NCI-H345 (cell line): ENCODE measurements around the gene TRIM3.

Source experiments
- DNase-seq: peaks from one replicate; lab custom pipeline; 2025; lab: John Stamatoyannopoulos, UW

Gene TRIM3

GRCh38 chr11:6437993-6438392, 35.7 kb downstream of the TRIM3 start:
- no peak for DNase-seq

GRCh38 chr11:6437423-6437822, 36.3 kb downstream of the TRIM3 start:
- no peak for DNase-seq

- no peak for DNase-seq
Measured at GRCh38 chr11:6433998-6434660, 39.6 kb downstream of the TRIM3 start.

- DNase-seq, result no peak
Measured at GRCh38 chr11:6431861-6432260, 41.9 kb downstream of the TRIM3 start.

- no peak for DNase-seq
Measured at GRCh38 chr11:6427516-6427915, 46.2 kb downstream of the TRIM3 start.

- DNase-seq, result no peak
Measured at GRCh38 chr11:6420677-6421076, 53.1 kb downstream of the TRIM3 start.

- DNase-seq, result peak; percentile 79
Measured at GRCh38 chr11:6419009-6419631, 54.6 kb downstream of the TRIM3 start, which contains the start of gene APBB1. TSS of gene APBB1 (minus strand) at chr11:6419094. CDS start at chr11:6411347, 7,747 bp downstream.

GRCh38 chr11:6418557-6419008, 55.2 kb downstream of the TRIM3 start:
- no peak for DNase-seq

- peak; percentile 24 for DNase-seq
Measured at GRCh38 chr11:6417907-6418556, 55.7 kb downstream of the TRIM3 start.

- DNase-seq, result no peak
Measured at GRCh38 chr11:6415797-6416196, 57.9 kb downstream of the TRIM3 start.

GRCh38 chr11:6414874-6415328, 58.8 kb downstream of the TRIM3 start:
- DNase-seq, result no peak

GRCh38 chr11:6413791-6414201, 59.9 kb downstream of the TRIM3 start:
- no peak for DNase-seq

- DNase-seq, result no peak
Measured at GRCh38 chr11:6411594-6412031, 62.1 kb downstream of the TRIM3 start.

- DNase-seq, result no peak
Measured at GRCh38 chr11:6410695-6411430, 62.9 kb downstream of the TRIM3 start.

- no peak for DNase-seq
Measured at GRCh38 chr11:6406370-6406769, 67.4 kb downstream of the TRIM3 start.

- DNase-seq, result no peak
Measured at GRCh38 chr11:6405846-6406245, 67.9 kb downstream of the TRIM3 start.

- no peak for DNase-seq
Measured at GRCh38 chr11:6405052-6405667, 68.6 kb downstream of the TRIM3 start.

- no peak for DNase-seq
Measured at GRCh38 chr11:6404342-6405051, 69.2 kb downstream of the TRIM3 start.

GRCh38 chr11:6403539-6403938, 70.2 kb downstream of the TRIM3 start:
- no peak for DNase-seq

- DNase-seq, result no peak
Measured at GRCh38 chr11:6402561-6402981, 71.2 kb downstream of the TRIM3 start.

- DNase-seq, result no peak
Measured at GRCh38 chr11:6402061-6402470, 71.7 kb downstream of the TRIM3 start.
